Ramos (cell line): Measurements from ENCODE around the gene TTC12.

Source experiments
- in situ Hi-C: fragments of 300-500 bp; cut with MboI; formaldehyde crosslinking; loops from one replicate; pipeline ENCODE4 v1.14.3; 2022; ENCODE audit warnings: low sequenced_read_pairs; ENCODE audit not compliant: unreplicated experiment

Gene TTC12

DNA sequence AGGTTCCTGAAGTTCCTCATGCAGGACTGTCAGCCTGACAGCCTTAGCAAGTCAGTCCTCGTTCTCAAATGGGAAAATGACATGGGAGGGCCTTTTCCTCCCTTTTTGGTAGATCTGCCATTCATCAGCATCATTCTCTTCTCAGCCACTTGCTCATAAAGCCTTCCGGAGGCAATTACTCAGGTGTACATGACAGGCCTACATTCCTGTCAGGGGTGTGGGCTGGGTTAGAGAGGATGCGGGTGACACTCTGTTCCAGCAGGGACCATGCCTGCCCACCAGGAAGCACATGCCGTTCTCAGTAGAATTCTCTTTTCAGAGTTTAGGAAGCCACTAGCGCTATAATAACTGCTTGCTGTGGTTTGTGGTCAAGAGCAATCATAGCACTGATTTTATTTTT is 49.0 kb downstream of the TTC12 start:
- in situ Hi-C loops, result no loop called here

DNA sequence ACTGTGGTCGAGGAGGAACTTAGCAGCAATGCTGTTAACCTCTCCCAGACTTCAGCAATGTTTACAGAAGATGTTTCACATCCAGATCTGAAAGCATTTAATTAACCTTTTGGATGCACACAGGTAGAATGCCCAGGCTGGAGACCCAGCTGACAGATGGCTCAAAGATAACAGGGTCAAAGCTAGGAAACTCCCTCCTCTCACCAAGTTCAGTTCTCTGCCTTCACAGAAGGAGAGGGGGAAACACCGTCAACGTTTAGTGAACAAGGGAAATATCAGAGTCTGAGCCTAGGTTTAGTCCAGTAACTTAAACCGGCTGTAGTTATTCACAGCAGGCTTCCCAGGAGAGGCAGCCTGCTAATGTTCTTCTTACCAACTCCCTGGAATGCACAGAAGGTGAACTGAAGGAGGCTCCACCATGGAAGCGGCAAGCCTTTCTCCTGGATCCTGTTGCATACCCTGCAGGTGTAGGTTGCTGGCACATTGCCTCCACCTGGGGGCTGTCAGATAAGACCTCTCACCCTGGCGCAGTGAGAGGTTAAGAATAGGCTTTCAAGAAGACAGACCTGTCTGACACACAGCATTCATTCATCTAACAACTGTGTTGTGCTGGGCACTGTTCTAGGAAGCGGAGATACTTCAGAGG is 49.7 kb downstream of the TTC12 start:
- in situ Hi-C loops, result no loop called here

DNA sequence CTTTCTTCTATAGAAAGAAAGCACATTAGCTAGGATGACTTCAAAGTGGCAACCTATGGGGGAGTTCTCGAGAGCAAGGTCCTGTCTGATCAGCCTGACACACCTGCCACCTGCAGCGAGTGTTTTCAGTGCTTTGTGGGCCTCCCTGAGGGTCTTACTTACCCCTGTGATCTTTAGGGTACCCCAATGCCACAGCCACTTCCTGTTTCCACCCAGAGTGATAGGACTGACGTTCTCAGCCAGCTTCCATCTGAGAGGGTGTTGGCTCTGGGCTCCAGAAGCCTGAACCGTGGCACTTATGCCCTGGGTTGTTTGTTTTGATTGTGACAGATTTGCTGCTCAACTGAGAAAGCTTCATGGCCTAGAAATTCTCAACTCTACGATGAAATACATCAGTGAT is 51.5 kb downstream of the TTC12 start:
- in situ Hi-C loops, result no loop called here

DNA sequence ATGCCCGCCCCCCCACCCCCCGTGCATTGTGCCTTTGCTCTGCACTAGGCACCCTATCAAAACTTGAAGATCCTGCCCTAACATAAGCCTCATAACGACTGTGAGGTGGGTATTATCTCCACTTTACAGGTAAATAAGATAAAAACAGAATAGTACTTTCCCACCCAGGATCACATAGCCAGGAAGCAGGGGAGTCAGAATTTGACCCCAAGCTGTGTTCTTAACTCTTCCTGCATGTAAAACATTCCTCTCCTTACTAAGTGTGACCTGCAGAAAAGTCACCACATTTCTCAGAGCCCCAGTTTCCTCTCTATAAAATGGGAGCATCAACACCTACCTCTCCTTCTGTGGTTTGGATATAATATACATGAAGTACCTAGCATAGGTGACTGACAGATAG is 55.0 kb downstream of the TTC12 start:
- in situ Hi-C loops, result no loop called here

DNA sequence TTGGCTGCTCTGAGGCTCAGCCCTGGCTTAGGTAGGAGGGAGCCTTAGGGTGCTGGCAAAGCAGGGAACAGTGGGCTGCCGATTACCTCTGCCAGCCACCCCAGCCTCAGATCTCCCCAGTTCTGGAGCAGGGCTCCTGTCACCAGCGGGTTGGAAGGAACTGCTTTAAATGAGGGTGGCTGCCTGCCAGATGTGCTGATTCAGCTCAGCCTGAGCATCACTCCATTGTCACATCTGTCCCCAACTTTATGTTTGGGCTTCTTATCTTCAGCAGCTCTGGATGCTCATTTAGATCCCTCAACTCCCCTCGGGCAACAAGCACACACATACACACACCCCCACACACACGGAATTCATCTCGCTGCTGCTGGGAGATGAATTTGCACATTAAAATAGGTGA is 56.3 kb downstream of the TTC12 start:
- in situ Hi-C loops, result no loop called here

DNA sequence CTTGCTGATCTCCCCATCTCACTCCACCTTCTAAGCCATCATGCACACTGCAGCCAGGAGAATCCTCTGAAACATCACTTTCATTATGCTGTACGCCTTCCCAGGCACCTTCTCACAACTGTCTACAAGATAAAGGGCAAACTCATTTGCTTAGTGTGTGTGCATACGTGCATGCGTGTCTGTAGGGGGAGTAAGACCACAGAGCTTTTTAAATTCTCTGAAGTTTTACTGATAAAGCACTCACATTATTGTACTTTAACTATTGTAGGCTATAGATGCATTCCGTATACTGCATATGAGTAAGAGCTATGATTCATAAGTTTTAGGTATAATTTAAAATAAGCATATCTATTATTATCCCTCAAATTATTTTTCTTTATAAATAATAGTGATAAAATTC is 57.9 kb downstream of the TTC12 start:
- in situ Hi-C loops, result no loop called here

DNA sequence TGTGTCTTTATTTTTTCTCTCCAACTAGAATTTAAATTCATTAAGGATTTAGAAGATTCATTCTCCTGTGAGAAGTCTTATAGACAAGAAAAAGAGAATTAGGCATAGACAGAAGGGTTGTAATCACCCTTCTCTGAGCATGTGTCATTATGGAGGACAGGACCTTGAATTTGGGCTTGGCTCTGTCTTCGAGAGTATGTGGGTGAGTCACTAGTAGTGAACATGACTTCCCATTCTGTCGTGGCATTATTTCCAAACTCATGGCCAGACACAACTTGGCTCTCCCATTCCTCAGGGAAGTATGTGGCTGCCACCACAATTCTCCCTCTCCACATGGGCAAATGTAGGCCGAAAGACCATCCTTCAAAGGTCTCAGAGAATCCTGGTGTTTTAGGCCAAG is 58.9 kb downstream of the TTC12 start:
- in situ Hi-C loops, result no loop called here

DNA sequence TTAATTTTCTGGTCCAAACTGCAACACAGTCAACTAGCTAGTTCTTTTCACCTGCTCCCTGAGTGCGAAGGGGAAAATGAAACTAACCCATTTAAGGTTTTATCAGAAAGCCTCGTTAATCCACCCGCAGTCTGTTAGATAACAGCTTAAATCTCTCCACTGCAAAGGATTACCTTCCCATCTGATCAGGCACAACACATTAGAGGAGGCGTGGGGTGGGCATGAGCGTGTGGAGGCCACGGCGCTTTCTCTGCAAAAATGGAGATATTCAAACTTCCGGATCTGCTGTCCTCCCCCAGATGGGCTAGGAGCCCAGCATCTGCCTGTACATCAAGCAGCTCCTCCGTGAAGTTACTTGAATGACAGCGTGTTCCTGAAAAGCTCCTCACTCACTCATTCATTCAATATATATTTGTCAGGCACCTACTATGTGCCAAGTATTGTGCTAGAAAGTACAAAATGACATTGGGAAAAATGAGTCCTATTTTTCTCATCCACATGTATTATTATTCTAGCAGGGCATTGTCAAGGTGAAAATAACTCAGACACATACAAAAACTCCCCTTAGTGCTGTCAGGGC is 59.7 kb downstream of the TTC12 start:
- in situ Hi-C loops, result no loop called here

DNA sequence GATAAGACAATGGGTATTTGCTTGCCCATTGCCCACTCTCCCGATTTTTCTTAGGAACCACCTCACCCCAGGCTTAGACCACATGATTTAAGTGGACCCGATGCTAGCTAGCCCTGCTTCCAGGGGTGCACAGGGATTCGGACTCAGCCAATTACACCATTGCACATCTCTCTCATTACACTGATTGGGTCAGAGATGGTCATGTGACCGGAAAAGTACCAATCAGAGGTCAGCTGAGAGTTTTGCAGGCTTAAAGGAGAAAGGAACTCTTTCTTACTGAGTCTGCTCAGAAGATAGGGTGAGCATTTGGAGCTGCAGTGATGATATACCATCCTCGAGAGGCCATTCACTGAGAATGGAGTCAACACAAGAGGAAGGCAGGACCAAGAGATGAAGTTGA is 61.0 kb downstream of the TTC12 start:
- in situ Hi-C loops, result no loop called here

DNA sequence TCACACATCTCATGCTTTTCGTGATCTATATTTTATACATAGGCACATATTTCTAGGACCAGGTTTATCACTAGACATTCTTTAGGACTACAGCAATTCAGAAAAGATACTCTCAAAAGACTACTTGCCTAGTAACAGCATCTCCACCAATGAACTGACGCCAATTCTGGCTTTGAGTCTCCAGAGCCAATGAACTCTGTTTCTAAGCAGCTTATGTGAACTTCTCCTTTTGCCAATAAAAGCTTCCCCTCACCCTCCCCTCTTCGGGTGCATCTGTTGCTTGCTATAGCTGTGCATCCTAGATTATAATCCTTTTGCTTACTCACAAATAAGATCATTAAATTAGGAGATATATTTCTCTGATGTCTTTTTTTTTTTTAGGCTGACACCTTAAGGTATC is 61.8 kb downstream of the TTC12 start:
- in situ Hi-C loops, result no loop called here

DNA sequence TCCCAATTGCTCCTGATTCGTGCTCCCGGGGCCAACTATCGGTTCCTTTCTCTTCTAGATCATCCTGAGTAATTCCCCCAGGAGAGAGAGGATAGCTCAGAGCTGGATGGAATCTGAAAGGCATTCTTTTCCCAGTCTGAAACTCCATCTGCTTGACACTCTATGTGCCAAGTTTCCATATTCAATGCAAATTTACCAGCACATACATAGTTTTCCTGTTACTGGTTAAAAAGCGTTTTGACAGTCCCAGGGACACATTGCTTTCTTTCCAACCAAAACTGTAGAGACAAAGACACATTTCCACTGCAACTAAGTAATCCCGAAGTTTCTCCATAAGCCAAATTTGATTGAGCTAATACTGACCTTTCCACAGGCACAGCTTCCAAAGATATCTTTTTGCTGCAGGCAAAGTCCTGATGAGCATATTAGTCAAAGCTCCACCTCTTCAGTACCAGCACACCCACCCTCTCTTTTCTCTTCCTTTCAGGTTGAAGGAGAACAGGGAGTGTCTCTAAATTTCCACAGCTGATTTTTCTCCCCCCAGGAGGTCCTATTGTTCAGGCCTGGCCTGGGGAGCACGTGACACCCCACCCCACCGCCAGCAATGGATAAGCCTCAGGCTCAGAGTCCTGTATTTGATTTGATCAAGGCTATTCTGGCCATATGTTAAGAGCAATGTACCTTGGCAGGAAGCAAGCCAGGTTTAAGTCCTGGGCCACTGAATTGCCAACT is 63.5 kb downstream of the TTC12 start:
- in situ Hi-C loops, result no loop called here

DNA sequence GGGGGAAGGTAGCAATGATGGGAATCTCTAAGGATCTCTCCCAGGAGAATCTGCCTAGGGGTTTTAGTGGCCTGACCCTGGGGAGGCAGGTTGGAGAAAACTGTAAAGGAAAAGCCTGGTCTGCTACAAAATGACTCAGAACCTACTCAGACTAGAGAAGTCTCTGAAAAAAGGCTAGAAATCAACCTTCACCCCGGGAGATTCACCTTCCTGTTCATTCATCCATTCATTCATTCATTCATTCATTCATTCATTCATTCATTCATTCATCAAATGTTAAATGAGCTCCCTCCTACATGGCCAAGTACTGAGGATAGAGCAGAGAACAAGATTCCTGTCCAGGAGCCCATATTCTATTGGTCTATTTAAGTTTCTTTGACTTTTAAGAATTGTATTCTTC is 64.3 kb downstream of the TTC12 start:
- in situ Hi-C loops, result no loop called here

DNA sequence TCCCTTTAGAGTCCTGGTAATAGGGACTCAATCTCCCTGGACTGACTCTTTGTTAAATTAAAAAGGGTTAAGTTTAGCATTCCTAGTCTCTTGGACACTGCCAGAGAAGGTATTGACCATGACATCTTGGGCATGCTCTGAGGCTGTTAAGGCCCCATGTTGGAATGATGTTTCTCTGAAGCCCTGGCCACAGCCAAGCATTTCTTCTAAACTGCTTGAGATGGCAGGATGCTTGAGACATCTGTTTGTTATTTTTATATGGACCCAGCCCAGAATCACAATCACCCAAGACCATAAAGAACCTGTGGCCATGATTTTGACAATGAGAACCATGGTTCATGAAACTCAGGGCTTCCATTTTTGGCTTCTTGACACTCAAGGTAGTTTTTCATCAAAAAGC is 67.7 kb downstream of the TTC12 start:
- in situ Hi-C loops, result no loop called here

DNA sequence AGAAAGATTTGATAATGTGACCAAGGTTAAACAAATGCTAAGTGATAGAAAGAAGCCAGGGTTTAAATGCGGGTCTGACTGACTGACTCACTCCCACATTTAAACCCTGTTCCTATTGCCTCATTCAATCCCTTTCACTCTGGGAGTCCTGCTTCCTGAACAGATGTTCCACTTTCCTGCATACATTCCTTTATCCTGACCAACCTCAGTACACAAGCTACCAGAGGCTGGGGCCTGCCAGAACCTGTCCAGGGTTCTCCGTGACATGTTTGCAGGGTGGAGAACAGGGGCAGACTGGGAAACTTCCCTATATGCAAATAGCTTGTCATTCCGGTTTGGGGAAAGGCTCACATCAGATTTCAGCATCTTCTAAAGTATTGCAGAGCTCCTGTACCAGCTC is 70.2 kb downstream of the TTC12 start:
- in situ Hi-C loops, result no loop called here

DNA sequence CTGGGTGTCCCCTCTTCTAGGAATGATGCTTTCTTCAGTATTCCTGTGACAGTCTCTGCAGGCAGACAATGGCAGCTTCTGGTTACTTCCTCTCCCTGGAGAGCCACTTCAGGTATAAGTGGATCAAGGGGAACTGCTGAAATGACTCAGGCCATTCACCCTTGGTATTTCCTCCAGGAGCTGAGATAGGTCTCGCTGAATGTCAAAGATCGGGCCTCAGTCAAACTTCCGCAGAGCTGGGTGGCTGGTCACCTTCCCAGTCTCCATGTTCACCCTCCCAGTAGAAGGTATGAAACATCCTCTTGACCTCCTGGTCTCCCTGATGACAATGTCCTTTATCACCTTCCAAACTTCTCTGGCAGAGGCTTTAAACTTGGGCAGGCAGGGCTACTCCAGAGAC is 71.4 kb downstream of the TTC12 start:
- in situ Hi-C loops, result no loop called here

DNA sequence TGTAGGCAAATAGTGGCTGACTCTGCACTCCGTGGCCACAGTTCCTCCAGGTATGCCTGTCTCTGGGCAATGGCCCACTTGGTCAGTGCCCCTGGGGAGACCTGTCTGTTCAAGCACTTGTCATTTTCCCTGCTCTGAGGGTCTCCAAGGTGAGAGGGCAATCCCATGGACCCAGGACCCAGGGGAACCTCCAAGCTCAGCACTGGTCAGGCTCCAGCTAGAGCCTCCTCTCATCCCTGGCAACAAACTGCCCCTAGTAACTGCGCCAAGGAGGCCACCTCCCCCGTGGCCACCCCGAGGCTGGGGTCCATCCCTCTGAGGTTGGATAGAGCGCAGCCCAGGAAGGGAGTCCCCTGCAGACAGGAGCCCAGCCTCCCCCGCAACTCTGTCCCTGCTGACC is 72.5 kb downstream of the TTC12 start:
- in situ Hi-C loops, result no loop called here

DNA sequence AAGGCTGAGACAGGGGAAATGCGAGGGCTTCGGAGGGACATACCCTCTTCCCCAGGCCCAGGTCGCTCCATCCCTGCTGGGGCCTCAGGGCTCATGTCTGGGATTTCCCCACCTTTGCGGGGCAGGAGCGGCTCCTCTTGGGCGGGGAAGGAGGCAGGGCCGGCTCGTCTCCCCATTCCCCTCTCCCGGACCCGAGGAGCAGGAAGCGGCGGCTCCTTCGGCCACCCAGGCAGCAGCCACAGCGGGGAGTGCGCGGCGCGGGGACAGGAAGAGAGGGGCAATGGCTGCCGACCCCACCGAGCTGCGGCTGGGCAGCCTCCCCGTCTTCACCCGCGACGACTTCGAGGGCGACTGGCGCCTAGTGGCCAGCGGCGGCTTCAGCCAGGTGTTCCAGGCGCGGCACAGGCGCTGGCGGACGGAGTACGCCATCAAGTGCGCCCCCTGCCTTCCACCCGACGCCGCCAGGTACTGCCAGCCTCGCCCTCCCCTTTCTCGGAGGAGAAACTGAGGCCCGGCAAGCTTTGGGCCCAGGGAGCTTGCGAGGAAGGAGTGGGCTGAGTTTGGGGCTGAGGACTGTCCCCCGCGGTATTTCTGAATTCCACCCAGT is 73.3 kb downstream of the TTC12 start, which contains the start of gene ANKK1:
ANKK1 (plus strand) TSS at position 175 of the 607 bp plus-strand sequence; CDS start at position 281, 106 bp downstream.
- in situ Hi-C loops, result no loop called here

DNA sequence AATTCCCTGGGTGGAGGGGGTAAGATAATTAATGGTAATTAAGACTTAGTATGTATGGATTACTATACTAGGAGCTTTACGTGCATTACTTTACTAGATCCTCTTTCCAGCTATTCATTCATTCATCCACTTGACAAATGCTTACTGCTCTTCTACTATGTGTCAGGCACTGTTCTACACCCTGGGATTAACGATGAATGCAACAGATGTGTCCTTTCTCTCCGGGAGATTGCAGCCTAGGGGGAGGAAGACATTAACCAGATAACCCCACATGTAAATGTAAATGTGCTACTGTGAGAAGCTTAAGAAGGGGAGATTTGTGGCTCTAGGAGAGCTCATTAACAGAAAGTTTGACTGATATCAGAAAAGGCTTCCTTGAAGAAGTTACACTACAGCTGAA is 74.9 kb downstream of the TTC12 start:
- in situ Hi-C loops, result no loop called here

DNA sequence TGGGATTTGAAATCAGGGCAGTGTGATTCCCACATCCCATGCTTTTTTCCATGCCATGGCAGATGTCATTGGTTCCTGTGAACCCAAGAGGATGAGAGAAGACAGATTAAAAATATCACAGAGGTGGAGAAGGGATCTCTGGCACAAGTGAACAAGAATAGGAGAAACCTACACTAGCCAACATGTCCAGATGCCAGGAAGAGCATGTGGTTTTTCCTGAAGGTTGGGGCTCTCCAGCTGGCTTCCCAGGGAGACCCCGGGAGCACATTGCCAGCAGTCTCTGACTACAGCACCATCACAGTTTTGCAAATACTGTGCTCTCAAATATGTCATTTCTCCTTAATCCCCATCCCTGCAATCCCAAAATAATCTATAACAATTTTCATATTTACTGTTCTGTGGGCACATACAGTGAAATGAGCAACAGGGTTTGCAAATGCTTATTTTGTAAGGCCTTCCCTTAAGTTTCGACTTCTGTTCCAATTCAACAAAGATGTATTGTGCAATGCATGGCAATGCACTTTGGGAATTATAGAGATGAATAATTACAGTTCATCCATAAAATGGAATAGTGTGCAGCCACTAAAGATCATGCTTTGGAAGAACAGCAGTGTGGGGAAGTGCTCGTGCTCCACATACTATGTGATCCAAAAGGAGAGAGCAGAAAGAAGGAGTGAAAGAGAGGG is 78.0 kb downstream of the TTC12 start:
- in situ Hi-C loops, result no loop called here

DNA sequence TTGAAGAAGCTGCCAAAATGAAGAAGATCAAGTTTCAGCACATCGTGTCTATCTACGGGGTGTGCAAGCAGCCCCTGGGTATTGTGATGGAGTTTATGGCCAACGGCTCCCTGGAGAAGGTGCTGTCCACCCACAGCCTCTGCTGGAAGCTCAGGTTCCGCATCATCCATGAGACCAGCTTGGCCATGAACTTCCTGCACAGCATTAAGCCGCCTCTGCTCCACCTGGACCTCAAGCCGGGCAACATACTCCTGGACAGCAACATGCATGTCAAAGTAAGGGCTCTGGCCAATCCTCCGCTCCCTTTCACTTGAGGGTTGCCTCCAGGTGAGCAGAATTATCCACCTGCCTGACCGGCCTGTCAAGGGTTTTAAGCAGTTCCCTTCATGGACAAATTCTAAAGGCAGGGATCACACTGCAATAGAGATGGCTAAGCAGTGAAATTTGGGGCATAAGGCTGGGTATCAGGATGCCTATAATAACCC is 79.2 kb downstream of the TTC12 start:
- in situ Hi-C loops, result no loop called here

DNA sequence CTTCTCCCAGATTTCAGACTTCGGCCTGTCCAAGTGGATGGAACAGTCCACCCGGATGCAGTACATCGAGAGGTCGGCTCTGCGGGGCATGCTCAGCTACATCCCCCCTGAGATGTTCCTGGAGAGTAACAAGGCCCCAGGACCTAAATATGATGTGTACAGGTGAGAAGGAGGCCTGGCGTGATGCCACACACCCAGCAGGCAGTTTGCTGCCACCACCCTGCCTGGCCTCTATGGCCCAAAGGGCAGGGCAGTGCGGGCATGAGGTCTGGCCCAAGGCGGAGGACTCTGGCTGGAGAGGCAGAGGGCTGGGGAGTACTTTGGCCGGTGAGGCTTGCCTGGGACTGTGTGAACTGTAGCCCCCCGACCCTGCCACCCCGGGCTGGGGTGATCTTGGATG is 80.5 kb downstream of the TTC12 start:
- in situ Hi-C loops, result no loop called here
